Measurements from ENCODE around the gene PROM1. TPM values are rescaled to one million over a fixed set of nuclear protein-coding genes. Genes with fewer than 3 reads are reported as not detected.

The PROM1 gene
- total RNA-seq, 1 donor from 2014 or later, result 12.4 TPM

DNA sequence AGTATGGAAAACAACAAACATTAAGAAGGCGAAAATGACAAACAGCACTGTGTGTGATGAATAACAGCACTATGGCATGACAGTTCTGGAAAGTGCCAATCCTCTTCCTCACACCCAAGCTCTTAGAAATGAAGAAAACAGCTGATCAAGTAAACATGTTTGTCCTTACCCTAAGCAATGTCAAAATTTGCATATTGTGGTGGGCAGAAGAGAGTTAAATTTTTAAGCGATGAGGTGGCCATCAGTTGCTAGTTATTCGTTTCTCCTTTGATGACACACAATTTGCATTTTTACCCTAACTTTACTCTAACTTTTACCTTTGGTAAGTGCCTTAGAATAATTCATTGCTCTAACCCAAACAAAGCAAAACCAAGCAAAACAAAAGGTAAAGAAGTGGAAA lies 8.8 kb downstream of the PROM1 start:
- H3K36me3 Mint-ChIP-seq, result no peaks in the 10 kb centered on the region
- no peak overlapping the region for H3K4me3 Mint-ChIP-seq
- TF ChIP-seq, protein P1, sequence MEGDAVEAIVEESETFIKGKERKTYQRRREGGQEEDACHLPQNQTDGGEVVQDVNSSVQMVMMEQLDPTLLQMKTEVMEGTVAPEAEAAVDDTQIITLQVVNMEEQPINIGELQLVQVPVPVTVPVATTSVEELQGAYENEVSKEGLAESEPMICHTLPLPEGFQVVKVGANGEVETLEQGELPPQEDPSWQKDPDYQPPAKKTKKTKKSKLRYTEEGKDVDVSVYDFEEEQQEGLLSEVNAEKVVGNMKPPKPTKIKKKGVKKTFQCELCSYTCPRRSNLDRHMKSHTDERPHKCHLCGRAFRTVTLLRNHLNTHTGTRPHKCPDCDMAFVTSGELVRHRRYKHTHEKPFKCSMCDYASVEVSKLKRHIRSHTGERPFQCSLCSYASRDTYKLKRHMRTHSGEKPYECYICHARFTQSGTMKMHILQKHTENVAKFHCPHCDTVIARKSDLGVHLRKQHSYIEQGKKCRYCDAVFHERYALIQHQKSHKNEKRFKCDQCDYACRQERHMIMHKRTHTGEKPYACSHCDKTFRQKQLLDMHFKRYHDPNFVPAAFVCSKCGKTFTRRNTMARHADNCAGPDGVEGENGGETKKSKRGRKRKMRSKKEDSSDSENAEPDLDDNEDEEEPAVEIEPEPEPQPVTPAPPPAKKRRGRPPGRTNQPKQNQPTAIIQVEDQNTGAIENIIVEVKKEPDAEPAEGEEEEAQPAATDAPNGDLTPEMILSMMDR (IDR thresholded peaks at IDR 0.05; ENCODE audit: unreplicated experiment), result no peak
- peaks cover 6% of the 10 kb centered on the region for H3K4me1 Mint-ChIP-seq
- no peak for DNase-seq (ENCODE audit: low spot score in 2 of 2, unreplicated experiment in 2 of 2)
- no peak overlapping the region for H3K27ac Mint-ChIP-seq
- H3K27me3 Mint-ChIP-seq (ENCODE audit: low read depth), result no peaks in the 10 kb centered on the region
- no peaks in the 10 kb centered on the region for H3K9me3 Mint-ChIP-seq

- H3K27me3 Mint-ChIP-seq (ENCODE audit: low read depth), result no peaks in the 10 kb centered on the region
- no peaks in the 10 kb centered on the region for H3K4me1 Mint-ChIP-seq
- no peak for DNase-seq (ENCODE audit: low spot score in 2 of 2, unreplicated experiment in 2 of 2)
- H3K4me3 Mint-ChIP-seq, result no peak overlapping the region
- TF ChIP-seq, protein P1 (IDR thresholded peaks at IDR 0.05; ENCODE audit: unreplicated experiment), result no peak
- no peaks in the 10 kb centered on the region for H3K36me3 Mint-ChIP-seq
- H3K9me3 Mint-ChIP-seq, result no peaks in the 10 kb centered on the region
- no peak overlapping the region for H3K27ac Mint-ChIP-seq
These were observed 11.7 kb downstream of the PROM1 start for GRCh38 chr4:16072168-16072567.

DNA sequence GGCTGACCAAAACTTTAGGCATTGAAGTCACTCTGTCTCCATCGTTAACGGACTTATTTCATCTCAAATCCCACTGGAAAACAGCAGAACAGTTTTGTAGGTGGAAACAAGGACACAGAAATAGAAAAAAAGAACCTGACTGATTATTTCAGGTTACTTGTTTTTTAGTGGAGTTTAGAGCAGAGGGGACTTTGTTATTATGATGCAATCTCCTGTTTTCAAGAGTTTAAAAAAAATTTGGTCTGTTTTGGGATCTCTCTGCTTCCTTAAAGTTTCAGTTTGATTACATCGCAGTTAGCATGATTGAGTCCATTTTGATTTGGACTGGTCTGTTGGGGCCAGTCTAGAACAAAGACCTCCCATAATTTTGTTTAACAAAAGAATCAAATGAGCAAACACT lies 13.6 kb downstream of the PROM1 start:
- no peak for DNase-seq (ENCODE audit: low spot score in 2 of 2, unreplicated experiment in 2 of 2)
- Mint-ChIP-seq H3K9me3 (no peaks in the 10 kb centered on the region), H3K36me3 (no peaks in the 10 kb centered on the region), H3K27ac (no peak overlapping the region), H3K27me3 (ENCODE audit: low read depth) (no peaks in the 10 kb centered on the region), H3K4me1 (peaks cover 4% of the 10 kb centered on the region), H3K4me3 (no peak overlapping the region)
- TF ChIP-seq, protein P1 (IDR thresholded peaks at IDR 0.05; ENCODE audit: unreplicated experiment), result no peak

- peaks cover 4% of the 10 kb centered on the region for H3K4me1 Mint-ChIP-seq
- no peak for DNase-seq (ENCODE audit: low spot score in 2 of 2, unreplicated experiment in 2 of 2)
- H3K9me3 Mint-ChIP-seq, result peaks cover 10% of the 10 kb centered on the region
- no peaks in the 10 kb centered on the region for H3K27me3 Mint-ChIP-seq (ENCODE audit: low read depth)
- TF ChIP-seq, protein P1 (IDR thresholded peaks at IDR 0.05; ENCODE audit: unreplicated experiment), result no peak
- no peak overlapping the region for H3K4me3 Mint-ChIP-seq
- peaks cover 11% of the 10 kb centered on the region for H3K36me3 Mint-ChIP-seq
- no peak overlapping the region for H3K27ac Mint-ChIP-seq
These were observed 16.3 kb downstream of the PROM1 start for GRCh38 chr4:16067515-16067914.

DNA sequence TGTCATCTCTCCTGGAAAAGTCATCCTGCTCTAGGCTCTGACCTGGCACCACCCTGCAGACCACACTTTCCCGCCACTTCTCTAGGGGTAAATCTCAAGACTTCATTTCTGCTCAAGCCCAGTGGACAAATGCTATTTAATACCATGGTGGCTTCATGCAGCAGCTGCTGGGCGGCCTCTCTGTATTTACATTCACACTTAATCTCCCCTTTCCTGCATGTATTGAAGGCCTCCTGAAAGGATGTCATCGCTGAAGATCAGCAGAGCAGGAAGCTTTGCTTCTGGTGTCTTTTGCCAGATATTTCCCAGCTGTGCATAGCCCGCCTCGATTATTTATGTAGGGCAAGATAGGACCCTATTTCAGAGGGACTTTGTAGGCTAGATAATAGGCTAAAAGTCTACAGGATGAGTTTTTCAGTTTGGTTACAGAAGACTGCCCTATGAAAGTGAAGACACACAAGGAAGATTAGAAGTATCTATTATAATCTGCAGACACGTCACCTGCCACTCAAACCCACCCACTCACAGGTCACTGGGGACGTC lies 17.2 kb downstream of the PROM1 start:
- Mint-ChIP-seq H3K4me3 (no peak overlapping the region), H3K4me1 (peaks cover 4% of the 10 kb centered on the region), H3K36me3 (peaks cover 11% of the 10 kb centered on the region), H3K27me3 (ENCODE audit: low read depth) (no peaks in the 10 kb centered on the region), H3K9me3 (peaks cover 10% of the 10 kb centered on the region), H3K27ac (no peak overlapping the region)
- DNase-seq (ENCODE audit: low spot score in 2 of 2, unreplicated experiment in 2 of 2), result no peak
- TF ChIP-seq, protein P1 (IDR thresholded peaks at IDR 0.05; ENCODE audit: unreplicated experiment), result no peak

DNA sequence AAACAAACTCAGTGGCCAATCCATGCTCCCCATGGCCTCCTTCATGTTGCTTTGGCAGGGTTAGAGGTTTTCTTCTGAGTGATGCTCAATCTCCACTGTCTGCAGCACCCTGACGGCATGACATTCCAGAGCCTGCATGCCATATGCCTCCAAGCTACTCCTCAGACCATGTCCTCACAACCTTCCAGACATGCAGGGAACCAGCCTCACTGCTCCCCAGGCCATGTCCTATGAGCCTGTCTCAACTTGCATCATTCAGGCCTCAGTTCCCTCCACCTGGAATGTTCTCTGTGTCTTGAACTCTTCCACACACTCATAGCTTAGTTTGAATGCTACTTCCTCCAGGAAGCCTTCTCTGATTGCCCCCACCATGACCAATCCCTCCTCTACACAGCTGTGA lies 18.8 kb downstream of the PROM1 start:
- H3K4me3 Mint-ChIP-seq, result no peak overlapping the region
- H3K4me1 Mint-ChIP-seq, result peaks cover 4% of the 10 kb centered on the region
- no peak overlapping the region for H3K27ac Mint-ChIP-seq
- TF ChIP-seq, protein P1 (IDR thresholded peaks at IDR 0.05; ENCODE audit: unreplicated experiment), result no peak
- no peak for DNase-seq (ENCODE audit: low spot score in 2 of 2, unreplicated experiment in 2 of 2)
- H3K27me3 Mint-ChIP-seq (ENCODE audit: low read depth), result no peaks in the 10 kb centered on the region
- H3K36me3 Mint-ChIP-seq, result peaks cover 11% of the 10 kb centered on the region
- peaks cover 10% of the 10 kb centered on the region for H3K9me3 Mint-ChIP-seq

Measured in mesothelial cell of epicardium (in vitro differentiated cells).